ENCODE results near the gene TMEM181. TPM values are rescaled to one million over a fixed set of nuclear protein-coding genes. Genes with fewer than 3 reads are reported as not detected.

TMEM181 gene
- total RNA-seq, 1 experiment from 2014 or later: 18.7 TPM

- Histone ChIP-seq H3K4me2 (peak within 1 kb of the TSS; percentile 89), H3F3A (ENCODE audit: insufficient read depth, low read depth) (peaks cover 63% of the 10 kb centered on the region), H2AFZ (peak within 1 kb of the TSS; percentile 72), H3K4me1 (replicated peaks; ENCODE audit: insufficient read depth) (peaks cover 64% of the 10 kb centered on the region), H3K27ac (peak within 1 kb of the TSS; percentile 85), H3K36me3 (ENCODE audit: low read depth) (peaks cover 23% of the 10 kb centered on the region), H3K27me3 (ENCODE audit: insufficient read depth, low read depth) (no peaks in the 10 kb centered on the region), H3K4me3 (peak within 1 kb of the TSS; percentile 68), H4K20me1 (ENCODE audit: insufficient read depth) (peaks cover 16% of the 10 kb centered on the region), H3K9me3 (ENCODE audit: insufficient read depth, low read depth) (no peaks in the 10 kb centered on the region), H3K9me2 (ENCODE audit: insufficient read depth) (no peaks in the 10 kb centered on the region), H3K79me2 (ENCODE audit: low read depth) (peaks cover 70% of the 10 kb centered on the region)
- BruUV-seq (replicated peaks): TSS peak; percentile 52
- POLR2A ChIA-PET (ENCODE audit: unreplicated experiment): interaction anchor here (0.6 to 0.8 kb wide), 7 partner anchors 15 to 1423 kb away, joined by 3 to 8 read pairs (median 3); no protein-coding TSS in a partner anchor
- peak; percentile 93 for DNase-seq
- no peak for TF ChIP-seq EZH2 (IDR thresholded peaks at IDR 0.05; ENCODE audit: low read depth)
- TF ChIP-seq CTCF (conservative IDR thresholded peaks at IDR 0.05): no peak
- CTCF ChIA-PET: interaction anchor here (1.0 kb wide), 1 partner anchor 16 kb away, joined by 3 read pairs; no protein-coding TSS in a partner anchor
- intact Hi-C loops (cut with micrococcal nuclease; ENCODE audit: unreplicated experiment): loop anchor here (2.0 to 10.0 kb wide), 5 partner anchors 22 to 880 kb away; no protein-coding TSS in a partner anchor
Measured at GRCh38 chr6:158644231-158645063, 84.6 kb downstream of the TMEM181 start, which contains the start of gene DYNLT1. TSS of gene DYNLT1 (minus strand) at chr6:158644743. CDS start at chr6:158644708, 35 bp downstream.

GRCh38 chr6:158645064-158646022, 85.5 kb downstream of the TMEM181 start:
- Histone ChIP-seq H2AFZ (peak overlapping the region; percentile 72), H3K36me3 (ENCODE audit: low read depth) (peaks cover 14% of the 10 kb centered on the region), H3K4me2 (peak overlapping the region; percentile 89), H3K4me1 (replicated peaks; ENCODE audit: insufficient read depth) (peaks cover 63% of the 10 kb centered on the region), H3K9me3 (ENCODE audit: insufficient read depth, low read depth) (no peaks in the 10 kb centered on the region), H3K79me2 (ENCODE audit: low read depth) (peaks cover 65% of the 10 kb centered on the region), H4K20me1 (ENCODE audit: insufficient read depth) (peaks cover 16% of the 10 kb centered on the region; the same call in 1 of the 2 replicates), H3K9me2 (ENCODE audit: insufficient read depth) (no peaks in the 10 kb centered on the region), H3K4me3 (peak overlapping the region; percentile 68), H3K27me3 (ENCODE audit: insufficient read depth, low read depth) (no peaks in the 10 kb centered on the region), H3K27ac (peak overlapping the region; percentile 85), H3F3A (ENCODE audit: insufficient read depth, low read depth) (peaks cover 58% of the 10 kb centered on the region)
- no peak for TF ChIP-seq EZH2 (IDR thresholded peaks at IDR 0.05; ENCODE audit: low read depth)
- no peak for TF ChIP-seq CTCF (conservative IDR thresholded peaks at IDR 0.05)
- BruUV-seq (replicated peaks): TSS peak; percentile 85
- ChIA-PET POLR2A (ENCODE audit: unreplicated experiment) (interaction anchor here (0.6 to 0.7 kb wide), 4 partner anchors 10 to 431 kb away, joined by 3 to 4 read pairs (median 3); no protein-coding TSS in a partner anchor), CTCF (interaction anchor here (1.0 kb wide), 1 partner anchor 15 kb away, joined by 3 read pairs; no protein-coding TSS in a partner anchor)
- intact Hi-C loops (cut with micrococcal nuclease; ENCODE audit: unreplicated experiment): loop anchor here (2.0 to 10.0 kb wide), 5 partner anchors 21 to 881 kb away; no protein-coding TSS in a partner anchor
- peak in 1 of 2 experiments; percentile 69 for DNase-seq

Measured in PC-9 (cell line).